ENCODE measurements around the gene CEP170. TPM values are rescaled to one million over a fixed set of nuclear protein-coding genes. Genes with fewer than 3 reads are reported as not detected.

Gene CEP170
- total RNA-seq, 1 experiment from 2014 or later = 94.7 TPM

- TF ChIP-seq AFF4 (CRISPR knock-in tag; IDR thresholded peaks at IDR 0.05; ENCODE audit: borderline replicate concordance) (no peak), ZMAT4 (CRISPR knock-in tag; IDR thresholded peaks at IDR 0.05) (no peak), ZNF219 (CRISPR knock-in tag; IDR thresholded peaks at IDR 0.05; ENCODE audit: borderline replicate concordance) (no peak), STAT6 (CRISPR knock-in tag; conservative IDR thresholded peaks at IDR 0.05; ENCODE audit: low read depth) (no peak)
These were observed 21.2 kb downstream of the CEP170 start (continued) for GRCh38 chr1:243233908-243234307.

- H3K4me3 Mint-ChIP-seq = no peak overlapping the region
- peaks cover 44% of the 10 kb centered on the region for H3K36me3 Mint-ChIP-seq
- DNase-seq (ENCODE audit: low spot score) = no peak
- ChIA-PET CTCF (no interaction called here), POLR2A (no interaction called here)
- H3K9me3 Mint-ChIP-seq = peaks cover 43% of the 10 kb centered on the region
- H3K4me1 Mint-ChIP-seq = peaks cover 11% of the 10 kb centered on the region
- ATAC-seq = no peak
- TF ChIP-seq ZNF317 (CRISPR knock-in tag; IDR thresholded peaks at IDR 0.05; ENCODE audit: borderline replicate concordance, low read depth) = peak; percentile 99
- TF ChIP-seq TEAD4 (CRISPR knock-in tag; IDR thresholded peaks at IDR 0.05) = no peak
- H3K27me3 Mint-ChIP-seq (ENCODE audit: low read depth) = no peaks in the 10 kb centered on the region
- no peak overlapping the region for H3K27ac Mint-ChIP-seq
These were observed 24.2 kb downstream of the CEP170 start for GRCh38 chr1:243230914-243231313.

GRCh38 chr1:243229526-243229925, 25.6 kb downstream of the CEP170 start:
- no peak overlapping the region for H3K4me3 Mint-ChIP-seq
- ChIA-PET POLR2A (no interaction called here), CTCF (no interaction called here)
- H3K9me3 Mint-ChIP-seq = peaks cover 43% of the 10 kb centered on the region
- TF ChIP-seq ZNF281 (CRISPR knock-in tag; IDR thresholded peaks at IDR 0.05) (no peak), HMGXB4 (CRISPR knock-in tag; IDR thresholded peaks at IDR 0.05) (no peak), ATF6 (CRISPR knock-in tag; IDR thresholded peaks at IDR 0.05) (no peak), SOX15 (CRISPR knock-in tag; IDR thresholded peaks at IDR 0.05) (no peak), ZNF219 (CRISPR knock-in tag; IDR thresholded peaks at IDR 0.05; ENCODE audit: borderline replicate concordance) (no peak), ZBTB43 (CRISPR knock-in tag; IDR thresholded peaks at IDR 0.05) (no peak), ARID4B (CRISPR knock-in tag; IDR thresholded peaks at IDR 0.05; ENCODE audit: borderline replicate concordance) (no peak)
- no peak for ATAC-seq
- no peak overlapping the region for H3K27ac Mint-ChIP-seq
- no peak for DNase-seq (ENCODE audit: low spot score)
- H3K36me3 Mint-ChIP-seq = peaks cover 44% of the 10 kb centered on the region
- peaks cover 3% of the 10 kb centered on the region for H3K4me1 Mint-ChIP-seq
- no peaks in the 10 kb centered on the region for H3K27me3 Mint-ChIP-seq (ENCODE audit: low read depth)

Data from WTC11 (cell line).